ENCODE measurements around the gene TCERG1L.

GRCh38 chr10:131187274-131187673, 124.2 kb downstream of the TCERG1L start:
- no peak for TF ChIP-seq CTCF (IDR thresholded peaks at IDR 0.05; ENCODE audit: insufficient read depth, low read depth, low read length)
- no peak for TF ChIP-seq EZH2 (IDR thresholded peaks at IDR 0.05; ENCODE audit: insufficient read depth, low read length)
